Activated naive CD4-positive, alpha-beta T cell treated with anti-CD3 and anti-CD28 coated beads, Interleukin-2, amount 50 U/mL, for 72 hours (primary cell): ENCODE data around the gene MROH2B. TPM values are rescaled to one million over a fixed set of nuclear protein-coding genes. Genes with fewer than 3 reads are reported as not detected.

ENCODE experiments used
- total RNA-seq, 2 donors: library from RNA; stranded (reverse); gene quantifications; one replicate each; pipeline ENCODE4 v1.2.3, GENCODE V29; 2022

MROH2B gene
- total RNA-seq, 2 donors from 2014 or later, result not detected

Other genes with a start within 250 kb of the MROH2B start
- 1,000 to 10,000 TPM; 1,805 to 1,969 TPM for gene RPL37, start 236.1 kb downstream of the MROH2B start, total RNA-seq
- 1 to 10 TPM; 2.2 to 2.8 TPM for gene CARD6, start 230.0 kb downstream of the MROH2B start, total RNA-seq
- gene C7, start 161.8 kb downstream of the MROH2B start, total RNA-seq, result not detected
- gene C6, start 142.2 kb upstream of the MROH2B start, total RNA-seq, result not detected